NCI-H2029 (cell line): ENCODE measurements around the gene TAS2R41.
"Not testable (repeated sequence)": the region's sequence is repeated elsewhere in the genome, so short reads cannot be mapped to it uniquely, and the experiment has no call there.

ENCODE experiments used
- DNase-seq: peaks from one replicate; lab custom pipeline; 2025; lab: John Stamatoyannopoulos, UW

TAS2R41 gene

DNA sequence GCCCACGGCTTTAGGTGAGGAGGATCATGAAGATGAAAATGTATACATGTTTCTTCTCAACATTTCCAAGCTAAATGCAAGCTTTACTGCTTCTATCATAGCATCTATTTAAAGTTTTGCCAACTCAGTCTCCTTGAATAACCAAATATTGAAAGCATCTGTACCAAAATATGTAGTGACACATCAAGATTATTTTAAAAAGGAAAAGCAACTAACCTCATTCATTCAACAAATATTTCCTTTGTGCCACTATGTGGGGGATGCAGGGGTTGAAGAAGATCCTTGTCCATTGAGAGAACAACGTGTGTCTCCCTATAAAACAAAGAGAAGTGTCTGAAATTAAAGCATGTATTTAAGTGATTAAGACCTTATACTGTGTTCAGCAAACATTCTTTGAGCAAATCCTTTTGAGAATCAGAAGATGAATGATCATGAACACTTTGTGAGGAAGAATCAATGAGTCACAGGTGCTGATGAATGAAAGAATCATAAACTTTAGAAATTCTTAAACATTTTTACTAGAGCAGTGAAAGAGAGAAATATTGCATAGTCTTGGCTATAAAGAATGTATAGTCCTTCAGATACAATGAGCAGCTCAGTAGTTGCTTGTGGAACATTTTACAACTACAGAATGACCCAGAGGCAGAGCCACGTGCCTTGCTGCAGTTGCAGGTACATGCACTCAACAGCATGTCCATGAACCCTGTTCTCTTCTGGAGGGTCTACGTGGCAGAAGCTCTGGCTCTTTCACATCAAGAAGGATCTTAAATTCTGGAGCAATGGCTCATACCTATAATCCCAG, 20.5 kb upstream of the TAS2R41 start:
- DNase-seq, result no peak

DNA sequence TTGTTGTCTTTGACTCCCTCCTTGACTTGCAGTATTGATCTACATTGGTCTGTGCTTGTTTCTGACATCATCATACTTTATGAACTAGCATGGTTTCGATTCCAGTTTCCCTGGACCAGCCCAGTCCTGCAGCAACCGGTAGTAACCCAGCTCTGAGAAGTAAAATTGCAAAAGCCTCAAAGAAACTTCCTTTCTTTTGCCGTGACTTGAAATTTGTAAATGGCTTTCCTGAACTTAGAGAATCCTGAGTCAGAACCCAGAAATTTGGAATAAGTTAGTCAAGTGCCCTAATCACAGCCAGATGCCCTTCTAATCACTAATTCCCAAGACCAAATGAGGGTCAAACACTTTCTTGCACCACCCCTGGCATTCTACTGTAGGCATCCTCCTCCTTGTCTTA, 19.4 kb upstream of the TAS2R41 start:
- no peak for DNase-seq

DNA sequence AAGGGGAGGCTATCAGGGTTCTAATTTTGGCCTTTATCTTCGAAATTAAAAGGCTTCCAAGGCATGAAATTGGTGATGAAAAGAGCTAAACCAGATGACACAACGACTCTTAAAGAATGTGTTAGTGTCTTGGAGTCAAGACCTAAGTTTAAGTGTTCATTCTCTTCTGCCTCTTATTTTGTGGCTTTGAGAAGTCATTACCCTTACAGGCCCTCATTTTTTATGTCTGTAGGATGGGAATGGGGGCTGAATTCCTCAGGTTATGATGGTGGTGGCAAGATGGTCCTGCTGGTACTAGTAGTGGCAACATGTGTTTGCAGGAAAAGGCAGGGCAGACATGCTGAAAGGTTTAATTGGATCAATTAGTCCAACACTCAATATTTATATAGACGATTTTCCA, 19.0 kb upstream of the TAS2R41 start:
- no peak for DNase-seq

DNA sequence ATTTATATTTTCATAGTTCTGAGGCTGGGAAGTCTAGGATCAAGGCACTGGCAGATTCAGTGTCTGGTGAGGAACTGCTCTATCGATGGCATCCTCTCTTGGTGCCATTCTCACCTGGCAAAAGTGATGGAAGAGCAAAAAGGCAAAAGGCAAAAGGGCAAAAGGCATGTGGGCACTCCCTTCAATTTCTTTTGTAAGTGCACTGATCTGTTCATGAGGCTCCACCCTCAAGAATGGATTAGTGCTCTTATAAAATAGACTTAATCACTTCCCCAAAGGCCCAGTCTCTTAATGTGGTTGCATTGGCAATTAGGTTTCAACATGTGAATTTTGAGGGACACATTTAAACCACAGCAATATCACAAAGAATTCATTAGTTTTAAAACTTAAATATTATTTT, 18.3 kb upstream of the TAS2R41 start:
- DNase-seq, result no peak

DNA sequence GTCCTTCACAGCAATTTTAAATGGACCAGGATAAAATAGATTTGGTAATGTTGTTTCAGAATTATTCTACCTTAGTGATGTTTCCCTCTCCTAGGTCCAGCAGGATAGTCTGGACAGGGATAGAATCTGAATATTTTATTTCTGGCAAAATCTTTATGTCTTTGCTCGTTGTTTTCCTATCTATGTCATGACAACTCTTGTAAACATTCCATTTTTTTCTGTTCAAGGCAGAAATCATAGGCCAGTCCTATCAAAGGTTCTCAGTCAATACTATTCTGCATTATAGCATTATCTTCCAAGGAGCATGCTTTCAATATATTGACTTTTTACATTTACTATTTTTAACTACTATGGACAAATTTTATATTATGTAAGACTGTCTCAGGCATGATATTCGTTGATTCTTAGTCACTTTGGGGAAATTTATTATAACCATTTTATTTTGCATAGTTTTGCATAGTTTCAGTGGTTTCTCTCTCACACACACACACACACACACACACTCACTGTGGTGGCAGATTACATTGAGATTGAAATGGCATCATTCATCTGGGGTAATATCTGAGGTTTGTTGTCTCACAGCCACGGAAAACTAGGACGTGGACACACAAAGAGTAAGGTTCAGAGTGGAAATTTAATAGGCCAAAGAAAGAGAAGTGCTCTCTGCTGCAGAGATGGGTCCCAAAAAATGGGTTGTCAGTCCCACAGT, 17.2 kb upstream of the TAS2R41 start:
- DNase-seq, result no peak

DNA sequence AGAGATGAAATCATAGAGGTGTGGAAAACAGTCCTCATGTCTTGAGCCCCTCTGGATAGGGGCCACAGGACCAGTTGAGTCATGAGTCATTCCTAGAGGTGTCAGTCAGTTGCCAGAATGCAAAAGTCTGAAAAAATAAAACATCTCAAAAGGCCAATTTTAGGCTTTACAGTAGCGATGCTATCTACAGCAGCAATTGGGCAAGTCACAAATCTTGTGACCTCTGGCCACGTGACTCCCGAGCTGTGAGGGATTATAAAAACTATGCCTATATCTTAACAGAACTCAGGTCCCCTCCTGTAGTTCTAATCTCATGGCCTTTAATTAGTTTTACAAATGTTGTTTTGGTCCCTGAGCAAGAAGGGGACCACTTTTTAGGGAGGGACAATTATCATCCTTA, 15.6 kb upstream of the TAS2R41 start:
- DNase-seq, result no peak

DNA sequence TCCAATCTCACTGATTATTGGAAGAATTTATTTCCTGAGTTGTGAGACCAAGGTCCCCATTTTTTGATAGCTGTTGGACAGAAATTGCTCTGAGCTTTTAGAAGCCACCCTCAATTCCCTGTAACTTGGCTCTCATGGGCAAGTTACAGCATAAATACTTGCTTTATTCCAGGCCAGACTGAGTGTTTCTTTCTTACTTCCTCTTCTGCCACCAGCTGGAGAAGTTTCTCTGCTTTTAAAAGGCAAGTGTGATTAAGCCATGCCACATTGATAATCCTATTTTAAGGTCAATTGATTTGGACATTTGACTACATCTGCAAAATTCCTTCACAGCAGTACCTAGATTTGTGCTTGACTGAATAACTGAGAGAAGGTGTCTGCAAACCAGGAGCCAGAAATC, 14.1 kb upstream of the TAS2R41 start:
- DNase-seq, result no peak

DNA sequence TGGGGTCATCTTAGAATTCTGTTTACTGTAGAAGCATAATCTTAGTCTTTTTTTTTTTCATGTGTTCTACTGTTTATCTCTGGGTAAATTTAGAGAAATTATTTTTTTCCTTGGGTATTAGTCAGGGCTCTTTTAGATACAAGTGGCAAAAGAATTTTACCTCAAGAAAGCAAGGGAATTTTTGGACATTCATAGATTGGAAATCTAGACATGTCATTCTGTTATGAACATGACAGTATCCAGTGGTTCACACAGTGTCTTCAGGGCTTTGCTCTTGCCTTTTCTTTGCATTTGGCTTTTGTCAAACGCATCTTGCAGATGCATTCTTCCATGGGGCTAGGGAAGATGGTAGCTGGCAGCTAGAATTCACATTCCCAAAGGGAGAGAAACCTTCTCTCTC, 13.7 kb upstream of the TAS2R41 start:
- no peak for DNase-seq

DNA sequence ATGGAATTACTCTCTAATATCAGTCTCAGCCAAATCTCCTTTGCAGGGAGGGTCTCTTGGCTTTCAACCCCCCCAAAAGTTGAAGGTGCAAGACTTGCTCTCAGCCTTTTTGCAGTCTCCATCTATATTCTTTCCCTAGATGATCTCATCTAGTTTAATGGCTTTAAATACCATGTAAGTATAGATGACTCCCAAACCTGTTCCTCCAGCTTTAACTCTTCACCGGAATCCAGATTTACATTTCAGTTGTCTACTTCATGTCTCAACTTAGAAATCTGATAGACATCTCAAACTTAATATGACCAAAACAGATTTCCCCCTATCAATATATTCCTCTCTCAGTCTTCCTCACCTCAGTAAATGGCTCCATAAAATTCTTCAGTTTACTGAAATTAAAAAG, 9.9 kb upstream of the TAS2R41 start:
- no peak for DNase-seq

DNA sequence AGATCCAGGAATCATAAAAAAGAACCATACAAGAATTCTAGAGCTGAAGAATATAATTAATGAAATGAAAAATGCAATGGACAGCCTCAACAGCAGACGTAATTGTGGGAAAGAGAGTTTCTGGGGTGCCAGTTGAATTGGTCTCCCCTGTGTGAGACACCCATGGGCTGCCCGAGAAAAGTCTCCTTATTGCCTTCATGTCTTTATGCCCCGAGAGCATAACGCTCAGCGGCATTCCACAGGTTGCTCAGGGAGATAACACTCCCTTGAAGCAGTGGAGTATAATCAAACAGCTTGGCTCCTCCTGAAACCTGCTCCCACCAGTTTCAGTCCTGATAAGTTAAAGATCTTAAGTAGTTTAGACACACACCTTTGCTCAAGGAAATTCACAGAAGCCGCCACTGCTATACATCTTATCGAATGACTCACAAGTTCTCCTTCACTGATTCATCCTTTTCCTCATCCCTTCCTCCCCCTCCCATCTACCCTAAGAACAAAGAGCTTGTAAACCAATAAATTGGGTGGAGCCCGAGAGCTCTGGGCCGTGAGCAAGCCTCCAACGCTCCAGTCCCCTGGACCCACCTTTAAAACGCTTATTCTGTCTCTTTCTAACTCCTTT, 5.5 kb upstream of the TAS2R41 start:
- not testable (repeated sequence) for DNase-seq

DNA sequence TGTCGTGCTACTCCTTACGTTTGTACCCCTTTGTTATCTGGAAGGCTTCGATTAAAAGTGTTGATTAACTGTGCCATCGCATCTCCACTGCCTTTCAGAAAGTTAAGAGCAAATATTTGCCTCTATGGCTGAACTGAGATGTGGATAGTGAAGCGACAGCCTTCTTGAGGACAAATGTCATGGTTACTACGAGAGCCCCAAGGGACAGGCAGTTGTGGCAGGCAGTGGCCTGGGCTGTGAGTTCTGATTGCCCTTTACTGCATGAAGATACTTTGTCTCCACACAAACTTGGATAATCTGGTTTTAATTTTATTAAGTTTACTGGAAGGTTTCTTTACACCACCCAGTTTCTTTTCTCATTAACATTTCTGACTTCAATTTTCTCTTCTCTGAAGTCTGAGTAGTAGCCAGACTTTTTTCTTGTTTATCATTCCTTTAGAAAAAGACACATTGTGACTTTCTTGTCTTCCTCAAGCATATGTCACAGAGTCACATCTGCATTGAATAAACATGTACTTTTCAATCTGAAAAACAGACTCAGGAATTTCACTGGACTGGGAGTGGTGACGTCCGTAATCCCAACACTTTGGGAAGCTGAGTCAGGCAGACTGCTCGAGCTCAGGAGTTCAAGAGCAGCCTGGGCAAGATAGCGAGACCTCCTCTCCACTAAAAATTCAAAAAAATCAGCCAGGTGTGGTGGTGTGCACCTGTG, 1.5 kb downstream of the TAS2R41 start:
- DNase-seq, result no peak

DNA sequence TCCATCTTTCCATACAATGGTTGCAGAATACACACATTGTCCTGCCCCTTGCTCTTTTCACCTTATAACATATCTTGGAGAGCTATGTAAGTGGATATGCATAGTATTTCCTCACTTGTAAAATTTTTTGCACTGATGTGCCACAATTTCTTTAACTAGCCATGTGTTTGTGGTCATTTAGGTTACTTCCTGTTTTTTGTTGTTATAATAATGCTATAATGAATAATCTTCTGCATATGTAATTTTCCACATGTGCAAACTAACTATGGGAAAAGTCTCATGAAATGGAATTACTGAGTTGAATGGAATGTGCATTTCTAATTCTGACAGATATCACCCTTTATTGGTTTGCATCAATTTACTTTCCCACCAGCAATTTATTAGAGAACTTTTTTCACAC, 2.8 kb downstream of the TAS2R41 start:
- no peak for DNase-seq

DNA sequence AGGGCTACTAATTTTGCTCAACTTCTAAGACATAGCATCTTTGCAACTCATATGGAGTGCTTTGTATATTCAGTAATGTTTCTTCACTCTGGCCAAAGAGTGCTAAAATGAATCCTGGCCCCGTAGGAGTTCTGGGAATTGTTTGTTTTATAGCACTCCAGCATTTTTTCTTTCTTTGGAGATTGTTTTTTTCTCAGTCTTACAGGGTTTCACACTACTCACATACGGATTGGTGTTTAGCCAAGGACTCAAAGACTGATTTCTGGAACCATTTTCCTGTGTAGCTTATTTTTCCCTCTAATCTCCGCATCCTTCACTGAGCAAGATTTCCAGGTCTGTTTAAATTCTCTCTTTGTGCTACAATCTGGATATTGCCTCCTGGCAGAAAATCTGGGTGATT, 6.4 kb downstream of the TAS2R41 start:
- no peak for DNase-seq

DNA sequence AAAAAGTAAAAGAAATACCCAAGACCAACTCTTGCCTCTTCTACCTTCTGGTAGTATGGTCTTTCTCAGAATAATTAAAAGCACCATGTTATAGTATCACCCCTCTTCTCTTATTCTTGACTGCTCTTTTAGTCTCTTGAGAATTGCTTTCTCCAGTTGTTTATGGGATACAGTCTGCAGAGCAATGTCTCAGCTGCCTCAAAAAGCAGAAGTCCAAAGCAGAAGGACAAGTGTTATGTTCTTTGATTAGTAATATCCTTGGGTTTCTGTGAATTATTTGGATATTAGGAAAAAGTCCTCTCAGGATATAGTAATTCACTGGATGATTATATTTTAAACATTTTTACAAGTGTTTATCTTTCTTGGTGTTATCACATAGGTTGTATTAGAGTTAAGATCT, 7.4 kb downstream of the TAS2R41 start:
- DNase-seq, result no peak

DNA sequence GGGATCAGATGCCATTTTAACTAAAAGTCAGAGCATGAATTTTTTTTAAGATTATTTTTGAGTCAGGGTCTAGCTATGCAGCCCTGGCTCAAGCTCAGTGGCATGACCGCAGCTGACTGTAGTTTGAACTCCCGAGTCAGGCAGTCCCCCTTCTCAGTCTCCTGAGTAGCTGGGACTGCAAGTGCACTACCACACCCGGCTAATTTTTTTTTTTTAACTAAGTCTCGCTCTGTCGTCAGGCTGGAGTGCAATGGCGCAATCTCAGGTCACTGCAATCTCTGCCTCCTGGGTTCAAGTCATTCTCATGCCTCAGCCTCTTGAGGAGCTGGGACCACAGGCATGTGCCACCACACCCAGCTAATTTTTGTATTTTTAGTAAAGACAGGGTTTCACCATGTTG, 7.8 kb downstream of the TAS2R41 start:
- no peak for DNase-seq

DNA sequence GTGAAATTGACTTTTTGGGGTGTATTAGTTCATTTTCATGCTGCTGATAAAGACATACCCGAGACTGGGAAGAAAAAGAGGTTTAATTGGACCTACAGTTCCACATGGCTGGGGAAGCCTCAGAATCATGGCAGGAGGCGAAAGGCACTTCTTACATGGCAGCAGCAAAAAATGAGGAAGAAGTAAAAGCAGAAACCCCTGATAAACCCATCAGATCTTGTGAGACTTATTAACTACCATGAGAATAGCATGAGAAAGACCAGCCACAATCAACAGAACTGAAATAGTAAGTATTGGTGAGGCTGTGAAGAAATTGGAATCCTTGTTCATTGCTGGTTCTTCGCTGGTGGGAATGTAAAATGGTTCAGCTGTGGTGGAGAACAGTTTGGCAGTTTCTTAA, 8.6 kb downstream of the TAS2R41 start:
- not testable (repeated sequence) for DNase-seq

DNA sequence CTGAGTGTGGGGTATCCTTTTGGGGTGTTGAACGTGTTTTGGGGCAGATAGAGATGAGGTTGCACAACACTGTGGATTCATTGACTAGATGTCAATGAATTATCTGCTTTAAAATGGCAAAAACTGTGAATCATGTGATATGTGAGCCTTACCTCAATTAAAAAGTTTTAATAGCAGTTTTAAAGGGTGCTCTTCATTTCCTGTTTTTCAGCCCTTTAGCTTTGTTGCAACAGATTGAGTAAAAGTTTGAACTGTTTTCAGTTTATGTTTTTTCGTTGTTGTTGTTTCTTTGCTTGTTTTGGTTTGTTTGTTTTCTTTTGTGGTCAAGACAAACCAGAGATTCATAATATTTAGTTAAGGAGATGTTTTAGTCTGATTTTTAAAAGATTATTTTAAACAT, 9.4 kb downstream of the TAS2R41 start:
- no peak for DNase-seq

DNA sequence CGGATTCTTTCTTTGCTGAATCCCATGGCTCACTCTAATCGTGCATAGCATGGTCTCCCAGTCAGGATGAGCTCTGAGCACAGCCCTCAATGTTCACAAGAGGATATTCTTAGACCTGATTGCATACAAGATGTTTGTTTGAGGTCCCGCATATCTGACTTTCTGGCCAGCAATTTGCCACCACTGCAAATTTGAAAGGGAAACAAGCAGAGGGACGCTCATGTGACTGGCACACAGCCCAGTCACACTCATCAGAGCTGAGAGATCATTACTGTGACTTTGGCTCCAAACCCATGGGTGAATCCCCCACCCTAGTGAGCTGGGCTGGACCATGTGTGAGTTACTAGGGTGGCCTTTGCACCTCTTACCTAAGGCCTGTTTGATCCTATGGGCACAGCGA, 9.9 kb downstream of the TAS2R41 start:
- DNase-seq, result peak; percentile 11

DNA sequence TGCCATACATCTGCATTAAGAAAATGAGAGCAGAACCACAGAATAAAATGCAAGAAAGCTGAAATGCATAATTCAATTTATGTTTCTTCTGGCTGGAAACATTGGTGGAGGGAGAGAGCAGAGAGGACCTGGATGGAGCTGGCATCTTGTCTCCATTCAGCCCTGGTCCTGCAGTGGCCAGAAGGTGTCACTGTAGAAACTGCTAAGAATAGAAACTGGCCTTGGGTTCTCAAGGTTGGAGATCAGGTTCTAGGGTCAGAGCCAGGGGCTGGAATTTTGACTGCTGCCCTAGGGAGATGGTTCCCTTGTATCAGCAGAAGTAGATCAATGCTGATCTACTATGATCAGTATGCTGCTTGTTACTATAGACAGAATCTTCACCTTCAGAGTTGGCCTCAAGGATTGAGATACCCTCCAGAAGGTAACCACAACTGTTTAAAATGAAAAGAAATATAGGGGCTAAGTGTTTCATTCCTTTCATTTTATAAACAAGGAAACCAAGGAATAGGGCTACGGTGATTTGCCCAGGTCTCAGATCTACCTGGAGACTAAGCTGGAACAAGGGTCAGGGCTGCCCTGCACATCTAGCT, 13.1 kb downstream of the TAS2R41 start:
- no peak for DNase-seq

DNA sequence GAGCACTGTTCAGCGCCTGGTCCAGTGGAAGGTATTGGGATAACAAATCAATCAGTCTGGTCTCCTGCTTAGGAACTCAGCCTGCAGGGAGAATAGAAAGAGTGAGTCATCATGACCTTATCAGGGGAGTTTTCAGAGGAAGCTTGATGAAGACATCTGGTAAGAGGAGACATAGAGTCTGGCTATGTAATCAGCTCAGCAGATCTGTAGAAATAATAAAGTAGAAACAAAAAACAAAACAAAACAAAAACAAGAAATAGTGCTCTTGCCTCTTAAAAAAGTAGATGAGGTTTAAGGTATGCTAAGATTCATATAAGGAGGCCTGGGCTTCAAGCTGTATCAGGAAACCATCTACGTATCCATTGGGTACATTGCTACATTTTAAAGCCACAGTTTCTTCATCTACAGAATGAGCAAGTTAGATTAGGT, 14.4 kb downstream of the TAS2R41 start:
- DNase-seq, result no peak

DNA sequence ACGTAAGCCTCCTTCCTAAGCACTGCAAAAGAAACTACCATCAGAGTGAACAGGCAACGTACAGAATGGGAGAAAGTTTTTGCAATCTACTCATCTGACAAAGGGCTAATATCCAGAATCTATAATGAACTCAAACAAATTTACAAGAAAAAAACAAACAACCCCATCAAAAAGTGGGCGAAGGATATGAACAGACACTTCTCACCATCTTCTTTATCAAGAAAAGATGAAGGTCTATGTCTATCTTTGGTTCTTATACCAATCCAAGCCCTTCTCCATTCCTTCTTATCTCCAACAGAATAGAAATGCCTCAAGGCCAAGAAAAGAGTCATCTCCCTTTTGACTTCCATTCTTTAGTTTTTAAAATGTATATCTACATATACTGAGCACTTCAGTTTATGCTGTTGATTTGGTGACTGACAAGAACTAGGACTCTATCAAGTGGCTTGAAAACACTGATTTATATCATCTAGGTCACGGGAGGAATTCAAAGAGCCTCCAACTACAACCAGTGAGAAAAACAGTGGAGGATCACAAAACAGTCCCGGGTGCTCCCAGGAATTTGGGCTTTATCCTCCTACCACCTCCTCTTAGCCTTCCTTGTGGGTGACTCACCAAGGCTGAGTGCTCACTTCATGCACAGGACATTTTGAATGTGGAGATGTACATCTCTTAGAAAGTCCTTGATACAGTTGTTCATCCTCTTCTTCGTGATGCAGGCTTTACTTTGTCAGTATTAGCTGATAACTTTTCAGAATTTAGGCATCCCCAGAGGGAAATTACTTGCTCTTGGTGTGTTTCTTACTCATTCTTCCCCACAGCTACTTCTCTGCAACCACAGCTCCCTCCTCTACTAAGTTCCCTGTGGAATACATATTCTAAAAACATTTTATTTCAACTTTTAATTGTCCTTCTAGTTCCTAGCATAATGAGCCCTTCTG, 15.4 kb downstream of the TAS2R41 start:
- no peak for DNase-seq
